Peyer's patch (tissue), 4 donors: ENCODE results near the gene MTSS2.

Experiments used
- POLR2A ChIP-seq, 2 donors: fragments of 450-650 bp; IDR thresholded peaks; one replicate each; pipeline ENCODE4 v1.5.1; 2017; ENCODE audit warnings: antibody characterized with exemption in 2 of 2, mild to moderate bottlenecking in 2 of 2, moderate library complexity in 2 of 2
- TF ChIP-seq, protein P1 (sequence below), 6 experiments: fragments of 450-650 bp in 4 of 6; fragments of 200-600 bp in 2 of 6; sonication (generic) in 1 of 6; IDR thresholded peaks; one replicate each; pipeline ENCODE4 v1.5.1; 2017 to 2019; ENCODE audit warnings: antibody characterized with exemption in 6 of 6, mild to moderate bottlenecking in 3 of 6, moderate library complexity in 1 of 6

DNA sequence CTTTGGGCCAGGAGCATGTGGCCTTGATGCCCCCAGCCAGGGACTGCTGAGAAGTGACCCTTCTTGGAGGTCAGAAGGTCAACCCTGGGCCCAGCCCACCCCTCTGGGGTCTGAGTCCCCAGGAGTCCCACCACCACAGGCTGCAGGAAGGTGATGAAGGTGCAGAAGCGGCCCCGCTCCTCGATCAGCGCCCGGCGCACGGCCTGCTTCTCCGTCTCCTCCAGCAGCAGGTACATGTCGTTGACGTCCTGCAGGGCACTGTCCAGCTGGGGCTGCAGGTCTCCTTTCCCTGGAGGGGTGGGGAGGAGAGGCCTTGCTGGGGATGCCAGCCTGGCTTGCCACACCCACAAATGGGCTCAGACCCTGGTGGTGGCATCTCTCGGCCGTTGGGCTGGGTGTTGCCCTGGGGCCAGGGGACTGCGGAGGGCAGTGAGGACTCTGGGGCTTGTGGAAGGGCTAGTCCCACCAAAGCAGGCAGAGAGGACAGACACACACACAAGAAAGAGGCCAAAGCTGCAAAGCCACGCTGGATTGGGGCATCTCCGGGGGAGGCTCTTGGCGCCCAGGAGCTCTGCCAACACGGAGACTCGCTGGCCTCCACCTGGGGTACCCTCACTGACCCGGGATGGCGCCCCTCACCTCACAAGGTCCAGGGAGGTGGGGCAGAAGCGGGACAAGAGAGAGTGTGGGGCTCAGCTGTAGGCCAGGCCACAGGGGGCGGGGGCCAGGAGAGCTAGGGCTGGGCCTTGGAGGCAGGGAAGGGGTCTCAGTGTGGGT lies 7.5 kb downstream of the MTSS2 start:
- TF ChIP-seq, protein P1, sequence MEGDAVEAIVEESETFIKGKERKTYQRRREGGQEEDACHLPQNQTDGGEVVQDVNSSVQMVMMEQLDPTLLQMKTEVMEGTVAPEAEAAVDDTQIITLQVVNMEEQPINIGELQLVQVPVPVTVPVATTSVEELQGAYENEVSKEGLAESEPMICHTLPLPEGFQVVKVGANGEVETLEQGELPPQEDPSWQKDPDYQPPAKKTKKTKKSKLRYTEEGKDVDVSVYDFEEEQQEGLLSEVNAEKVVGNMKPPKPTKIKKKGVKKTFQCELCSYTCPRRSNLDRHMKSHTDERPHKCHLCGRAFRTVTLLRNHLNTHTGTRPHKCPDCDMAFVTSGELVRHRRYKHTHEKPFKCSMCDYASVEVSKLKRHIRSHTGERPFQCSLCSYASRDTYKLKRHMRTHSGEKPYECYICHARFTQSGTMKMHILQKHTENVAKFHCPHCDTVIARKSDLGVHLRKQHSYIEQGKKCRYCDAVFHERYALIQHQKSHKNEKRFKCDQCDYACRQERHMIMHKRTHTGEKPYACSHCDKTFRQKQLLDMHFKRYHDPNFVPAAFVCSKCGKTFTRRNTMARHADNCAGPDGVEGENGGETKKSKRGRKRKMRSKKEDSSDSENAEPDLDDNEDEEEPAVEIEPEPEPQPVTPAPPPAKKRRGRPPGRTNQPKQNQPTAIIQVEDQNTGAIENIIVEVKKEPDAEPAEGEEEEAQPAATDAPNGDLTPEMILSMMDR (IDR thresholded peaks at IDR 0.05), result no peak
- no peak for TF ChIP-seq POLR2A (IDR thresholded peaks at IDR 0.05)
